Erythroblast (primary cell): ENCODE measurements around the gene SIGLEC7.

ENCODE experiments used
- GATA1 ChIP-seq: IDR thresholded peaks from 2 replicates; pipeline ENCODE4 v1.6.1; 2011; ENCODE audit warnings: low read depth, mild to moderate bottlenecking, control low read depth, low read length, moderate library complexity
- POLR2A ChIP-seq: IDR thresholded peaks from 2 replicates; pipeline ENCODE4 v1.6.1; 2011; ENCODE audit warnings: mild to moderate bottlenecking, low read length

DNA sequence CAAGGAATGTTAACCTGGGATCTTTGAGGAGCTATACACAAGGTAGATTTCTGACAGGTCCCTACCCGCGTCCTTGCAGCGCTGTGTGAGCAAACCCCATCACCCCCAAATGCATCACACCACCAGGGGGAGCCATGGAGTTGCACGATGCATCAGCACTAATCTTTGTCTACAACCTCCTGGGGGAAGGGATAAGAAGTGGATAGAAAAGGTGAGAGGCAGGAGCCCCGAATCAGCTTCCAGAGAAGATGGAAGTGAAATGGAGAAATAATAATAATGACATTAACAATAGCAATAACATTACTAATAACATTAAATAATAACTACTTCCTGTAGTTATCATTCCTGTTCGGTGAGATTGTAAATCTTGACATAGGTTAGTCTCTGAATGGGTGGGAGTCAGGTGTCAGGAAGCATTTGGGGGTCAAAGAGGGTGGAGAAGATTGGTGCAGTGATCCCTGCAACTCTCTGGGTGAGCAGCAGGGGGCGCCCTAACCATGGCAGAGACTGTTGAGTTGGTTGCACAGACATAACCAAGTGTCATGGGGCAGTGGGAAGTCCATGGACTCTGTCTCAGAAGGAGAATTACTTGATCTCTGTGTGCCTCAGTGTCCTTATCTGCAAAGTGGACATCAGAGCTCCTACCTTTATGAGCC, 16.5 kb downstream of the SIGLEC7 start:
- TF ChIP-seq POLR2A, result no peak
- no peak for TF ChIP-seq GATA1
